HepG2 (cell line): Measurements from ENCODE around the gene VAC14. TPM values are rescaled to one million over a fixed set of nuclear protein-coding genes. Genes with fewer than 3 reads are reported as not detected.

Experiments
- BCL3 ChIP-seq: sonication (generic); formaldehyde crosslinking; IDR thresholded peaks from 2 replicates; pipeline ENCODE4 v1.5.1; 2020; ENCODE audit warnings: mild to moderate bottlenecking, missing genetic modification reagents, moderate library complexity
- HIVEP1 ChIP-seq: sonication (generic); formaldehyde crosslinking; IDR thresholded peaks from 2 replicates; pipeline ENCODE4 v1.4.0; 2020; ENCODE audit warnings: mild to moderate bottlenecking, missing genetic modification reagents
- HMGXB4 ChIP-seq, 2 experiments: sonication (generic) in 1 of 2; formaldehyde crosslinking in 1 of 2; IDR thresholded peaks; 2 replicates each; pipeline versions ENCODE4 v1.4.0 to v1.6.1; 2018 to 2020; ENCODE audit warnings: missing genetic modification reagents in 2 of 2, borderline replicate concordance in 1 of 2, low read depth in 1 of 2, mild to moderate bottlenecking in 1 of 2, missing biosample characterization in 1 of 2
- MTF1 ChIP-seq: sonication (generic); formaldehyde crosslinking; IDR thresholded peaks from 2 replicates; pipeline ENCODE4 v1.5.0; 2020; ENCODE audit warnings: missing genetic modification reagents
- NRL ChIP-seq: sonication (generic); formaldehyde crosslinking; IDR thresholded peaks from 2 replicates; pipeline ENCODE4 v1.5.0; 2020; ENCODE audit warnings: missing genetic modification reagents, mild to moderate bottlenecking, moderate library complexity, borderline replicate concordance
- PCBP1 ChIP-seq: fragments of 200-400 bp; formaldehyde crosslinking; IDR thresholded peaks from 2 replicates; pipeline ENCODE4 v1.6.1; 2017; ENCODE audit warnings: mild to moderate bottlenecking, low read depth, low read length, borderline replicate concordance
- TAF1 ChIP-seq: sonication (generic); formaldehyde crosslinking; IDR thresholded peaks from 2 replicates; pipeline ENCODE4 v1.4.0; 2020; ENCODE audit warnings: missing genetic modification reagents
- TRIM22 ChIP-seq: fragments of 450-650 bp; IDR thresholded peaks from 2 replicates; pipeline ENCODE4 v1.6.1; 2017
- USF2 ChIP-seq, 2 experiments: sonication (generic) in 1 of 2; formaldehyde crosslinking in 1 of 2; IDR thresholded peaks; 2 replicates each; pipeline versions ENCODE4 v1.5.1 to v1.6.1; 2011 to 2020; ENCODE audit warnings: borderline replicate concordance in 1 of 2, low read depth in 1 of 2, low read length in 1 of 2, mild to moderate bottlenecking in 1 of 2, missing genetic modification reagents in 1 of 2, moderate library complexity in 1 of 2
- ZFP90 ChIP-seq: sonication (generic); formaldehyde crosslinking; IDR thresholded peaks from 2 replicates; pipeline ENCODE4 v1.8.0; 2022; ENCODE audit warnings: missing genetic modification reagents, mild to moderate bottlenecking, inconsistent platforms, borderline replicate concordance
- ZNF207 ChIP-seq: fragments of 450-650 bp; IDR thresholded peaks from 2 replicates; pipeline ENCODE4 v1.6.1; 2016; ENCODE audit warnings: antibody characterized with exemption, borderline replicate concordance
- ZNF703 ChIP-seq: sonication (generic); formaldehyde crosslinking; IDR thresholded peaks from 2 replicates; pipeline ENCODE4 v1.5.1; 2020; ENCODE audit warnings: missing genetic modification reagents, mild to moderate bottlenecking, moderate library complexity, borderline replicate concordance
- ZNF761 ChIP-seq: sonication (generic); formaldehyde crosslinking; conservative IDR thresholded peaks from 2 replicates; pipeline ENCODE4 v1.4.0; 2020; ENCODE audit warnings: mild to moderate bottlenecking, missing genetic modification reagents
- polyA plus RNA-seq, 8 experiments: library from polyadenylated mRNA; depleted of rRNA in 3 of 8; stranded (reverse) in 7 of 8; unstranded in 1 of 8; fragments of >200 nt; fragmentation: Illumina TruSeq in 4 of 8; extraction: Trizol in 4 of 8; gene quantifications; 2 replicates each; pipeline versions ENCODE4 v1.2.1 to v1.2.3, GENCODE V29; 2011 to 2016; ENCODE audit warnings: low read depth in 4 of 8, missing spikeins in 1 of 8, mixed read lengths in 1 of 8; ENCODE audit not compliant: insufficient read depth in 1 of 8
- total RNA-seq, 5 experiments: library from RNA; depleted of rRNA; stranded (reverse); fragments of >200 nt; fragmentation: Illumina TruSeq; extraction: Trizol; gene quantifications; 2 replicates each; pipeline ENCODE4 v1.2.3, GENCODE V29; 2016; ENCODE audit warnings: low read depth in 1 of 5

Gene VAC14
- total and polyA plus RNA-seq, 2 of the 13 experiments (the other 11 are each of a cell fraction or from before 2014, with no cell fraction given): 23.5 to 24.6 TPM

GRCh38 chr16:70684146-70685060 lies 116.6 kb downstream of the VAC14 start (continued):
- TF ChIP-seq HMGXB4 (CRISPR knock-in tag; IDR thresholded peaks at IDR 0.05; ENCODE audit: borderline replicate concordance in 1 of 2, low read depth in 1 of 2) (peak in 1 of 2 experiments; percentile 47; a peak in 2 of 4 replicates), ZNF703 (CRISPR knock-in tag) (no peak), TRIM22 (no peak), ZNF761 (CRISPR knock-in tag) (0 out of 2 replicates have a peak, but pooled peaks have one; percentile 4), HIVEP1 (CRISPR knock-in tag) (peak; percentile 56; the same call in 1 of the 2 replicates), TAF1 (0 out of 2 replicates have a peak, but pooled peaks have one; percentile 16), ZNF207 (no peak), BCL3 (CRISPR knock-in tag) (peak; percentile 70; the same call in 1 of the 2 replicates), USF2 (IDR thresholded peaks at IDR 0.05; ENCODE audit: low read depth, low read length) (no peak), USF2 (CRISPR knock-in tag; IDR thresholded peaks at IDR 0.05; ENCODE audit: borderline replicate concordance) (no peak), NRL (no peak), MTF1 (CRISPR knock-in tag) (no peak), PCBP1 (peak; percentile 31; the same call in 1 of the 2 replicates), ZFP90 (CRISPR knock-in tag) (no peak)
- TF ChIP-seq, all 625 proteins: peak for 54
